ENCODE data around the gene C2. TPM values are rescaled to one million over a fixed set of nuclear protein-coding genes. Genes with fewer than 3 reads are reported as not detected.

The C2 gene
- total RNA-seq, 3 donors from 2014 or later = 5.5 to 33.7 (median 17.9) TPM

GRCh38 chr6:31911826-31912585 is 15.5 kb upstream of the C2 start:
- DNase-seq (no peak), ATAC-seq (no peak)

GRCh38 chr6:31915351-31915750 is 12.2 kb upstream of the C2 start:
- Histone ChIP-seq H3K4me3 (no peak overlapping the region), H3K4me1 (ENCODE audit: low read depth) (no peaks in the 10 kb centered on the region), H3K36me3 (ENCODE audit: low read depth) (no peaks in the 10 kb centered on the region), H3K9me3 (no peaks in the 10 kb centered on the region)
- DNase-seq (no peak), ATAC-seq (no peak)
- TF ChIP-seq CTCF (IDR thresholded peaks at IDR 0.05) = no peak
- intact Hi-C loops (cut with DNase I, micrococcal nuclease) = no loop called here

More at GRCh38 chr6:31911826-31912585, 15.5 kb upstream of the C2 start:
- no peak for TF ChIP-seq CTCF (IDR thresholded peaks at IDR 0.05)
- Histone ChIP-seq H3K4me1 (ENCODE audit: low read depth) (no peaks in the 10 kb centered on the region), H3K9me3 (no peaks in the 10 kb centered on the region), H3K4me3 (no peak overlapping the region), H3K36me3 (ENCODE audit: low read depth) (no peaks in the 10 kb centered on the region)
- intact Hi-C loops (cut with DNase I, micrococcal nuclease) = no loop called here

- Histone ChIP-seq H3K9me3 (no peaks in the 10 kb centered on the region), H3K36me3 (ENCODE audit: low read depth) (no peaks in the 10 kb centered on the region), H3K4me3 (no peak overlapping the region), H3K4me1 (ENCODE audit: low read depth) (no peaks in the 10 kb centered on the region)
- TF ChIP-seq CTCF (IDR thresholded peaks at IDR 0.05) = no peak
- ATAC-seq (no peak), DNase-seq (no peak)
- intact Hi-C loops (cut with DNase I, micrococcal nuclease) = no loop called here
Measured at GRCh38 chr6:31915756-31916155, 11.8 kb upstream of the C2 start.

GRCh38 chr6:31918069-31918720 is 9.3 kb upstream of the C2 start:
- intact Hi-C loops (cut with DNase I, micrococcal nuclease) = no loop called here

GRCh38 chr6:31919624-31920303 is 7.8 kb upstream of the C2 start:
- intact Hi-C loops (cut with DNase I, micrococcal nuclease) = no loop called here
- H3K36me3 ChIP-seq (ENCODE audit: low read depth) = no peaks in the 10 kb centered on the region
- no peaks in the 10 kb centered on the region for H3K4me1 ChIP-seq (ENCODE audit: low read depth)
- H3K4me3 ChIP-seq = no peak overlapping the region
- DNase-seq (no peak), ATAC-seq (no peak)
- no peaks in the 10 kb centered on the region for H3K9me3 ChIP-seq
- no peak for TF ChIP-seq CTCF (IDR thresholded peaks at IDR 0.05)

More at GRCh38 chr6:31918069-31918720, 9.3 kb upstream of the C2 start:
- Histone ChIP-seq H3K4me3 (no peak overlapping the region), H3K36me3 (ENCODE audit: low read depth) (no peaks in the 10 kb centered on the region), H3K4me1 (ENCODE audit: low read depth) (no peaks in the 10 kb centered on the region), H3K9me3 (no peaks in the 10 kb centered on the region)
- no peak for TF ChIP-seq CTCF (IDR thresholded peaks at IDR 0.05)
- DNase-seq = no peak
- ATAC-seq = no peak
